HG03060 (cell line): ENCODE results near the gene MCM10.
A peak's percentile ranks its signal among the peaks of the same experiment; 100 is the strongest.

Experiments
- ATAC-seq: cut with Tn5 transposase; IDR thresholded peaks from one replicate; pipeline ENCODE4 v1.9.1; 2021; ENCODE audit warnings: low read depth, moderate number of reproducible peaks; ENCODE audit not compliant: unreplicated experiment

The MCM10 gene

DNA sequence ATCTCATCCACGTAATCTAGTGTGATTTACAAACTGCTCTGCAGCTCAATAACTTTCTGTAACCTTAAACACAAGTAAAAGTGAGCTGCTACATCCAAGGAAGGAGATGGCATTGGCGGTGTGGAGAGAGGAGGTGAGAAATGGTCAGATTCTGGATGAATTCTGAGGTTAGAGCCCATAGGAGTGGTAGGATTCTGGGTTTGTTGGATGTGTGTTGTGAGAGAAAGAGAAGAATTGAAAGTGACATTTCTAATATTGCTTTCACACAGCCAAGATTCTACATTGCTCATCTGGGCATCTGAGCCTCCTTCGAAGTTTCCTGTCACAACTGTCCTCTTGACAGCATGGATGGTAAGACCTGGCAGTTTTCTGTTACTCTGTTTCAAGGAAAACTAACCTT lies 2.5 kb downstream of the MCM10 start:
- ATAC-seq, result no peak

DNA sequence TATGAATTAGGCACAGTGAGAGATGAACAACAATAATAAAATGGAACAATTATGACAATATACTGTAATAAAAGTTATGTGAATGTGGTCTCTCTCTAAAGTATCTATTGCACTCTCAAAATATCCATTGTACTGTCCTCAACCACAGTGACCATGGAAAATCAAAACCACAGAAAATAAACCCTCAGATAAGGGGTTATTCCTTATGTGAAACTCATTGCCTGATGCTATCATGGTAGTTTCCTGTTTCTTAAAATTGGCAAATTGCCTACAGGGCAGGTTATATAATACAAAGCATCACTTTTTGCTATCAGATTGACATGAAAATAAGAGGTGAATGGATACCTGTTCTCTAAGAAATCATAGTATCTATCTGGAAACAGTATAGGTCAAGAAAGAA lies 3.8 kb downstream of the MCM10 start:
- no peak for ATAC-seq

DNA sequence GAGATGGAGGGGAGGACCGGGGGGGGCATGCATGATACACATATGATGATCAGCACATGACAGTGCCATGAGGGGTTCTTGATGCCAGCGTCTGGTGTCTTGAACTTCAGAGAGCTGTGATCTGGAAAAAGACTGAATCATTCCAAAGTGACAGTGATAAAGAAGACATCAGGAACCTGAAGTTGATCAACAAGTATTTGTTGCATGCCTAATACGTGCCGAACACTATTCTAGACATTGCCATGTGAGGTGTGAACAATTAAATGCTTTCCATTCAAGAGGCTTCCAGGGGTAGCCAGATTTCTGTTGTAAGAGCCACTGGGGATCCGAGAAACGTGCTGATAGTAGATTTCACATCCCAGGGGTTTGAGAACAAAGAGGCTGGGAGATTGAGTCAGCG lies 6.2 kb downstream of the MCM10 start:
- ATAC-seq, result no peak

DNA sequence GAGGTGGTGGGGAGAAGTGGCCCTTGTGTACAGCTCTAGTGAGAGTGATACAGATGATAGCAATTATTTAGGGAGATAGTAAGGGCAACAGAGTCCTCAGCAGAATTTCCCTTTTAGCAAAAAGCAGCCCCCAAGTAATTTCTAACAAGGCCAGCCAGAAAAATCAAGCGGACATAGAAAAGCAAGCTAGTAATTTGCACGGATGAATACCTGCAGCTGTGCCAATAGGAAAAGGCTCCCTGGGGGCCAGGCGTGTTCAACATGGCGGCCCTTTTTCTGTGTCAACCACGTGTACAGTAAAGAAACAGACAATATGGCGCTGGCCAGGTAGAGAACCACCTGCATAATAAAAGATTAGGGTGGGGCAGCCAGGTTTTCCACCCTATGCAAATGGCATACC lies 7.4 kb downstream of the MCM10 start:
- no peak for ATAC-seq

DNA sequence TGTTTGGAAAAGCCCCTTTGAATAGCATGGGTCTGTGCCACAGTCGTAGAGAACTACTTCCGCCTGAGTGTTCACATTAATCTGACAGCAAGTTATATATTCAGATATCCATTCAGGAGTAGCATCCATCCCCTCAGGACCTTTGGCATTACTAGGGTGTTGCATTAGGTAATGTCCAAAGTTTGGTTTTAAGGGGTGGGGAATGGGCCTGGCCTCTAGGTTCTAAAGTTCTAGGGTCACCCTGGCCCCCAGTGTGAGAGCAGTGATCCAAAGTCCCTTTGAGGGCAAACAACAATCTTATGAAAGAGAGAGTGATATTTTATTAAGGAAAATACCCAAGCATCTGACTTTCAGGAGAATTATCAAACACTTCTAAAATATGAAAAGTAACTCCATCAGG lies 12.3 kb downstream of the MCM10 start:
- ATAC-seq, result no peak

DNA sequence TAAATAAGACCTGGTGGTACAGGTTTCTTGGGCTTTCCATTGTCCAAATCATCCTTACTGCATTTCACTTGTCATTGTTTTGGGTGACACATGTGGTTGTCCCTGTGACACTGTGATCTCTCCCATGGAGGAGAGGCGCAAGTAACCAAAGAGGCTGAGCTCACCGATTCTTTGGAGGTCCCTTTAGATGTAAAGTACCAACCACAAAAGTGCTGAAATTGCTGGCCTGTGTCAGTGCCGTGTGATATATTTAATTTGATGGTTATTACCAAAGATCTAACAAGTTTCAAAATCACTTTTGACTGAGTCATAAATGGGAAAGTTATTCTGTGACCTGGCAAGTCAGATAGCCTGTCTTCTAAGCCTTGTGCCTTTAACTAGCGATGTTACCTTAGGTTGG lies 19.4 kb downstream of the MCM10 start:
- no peak for ATAC-seq

DNA sequence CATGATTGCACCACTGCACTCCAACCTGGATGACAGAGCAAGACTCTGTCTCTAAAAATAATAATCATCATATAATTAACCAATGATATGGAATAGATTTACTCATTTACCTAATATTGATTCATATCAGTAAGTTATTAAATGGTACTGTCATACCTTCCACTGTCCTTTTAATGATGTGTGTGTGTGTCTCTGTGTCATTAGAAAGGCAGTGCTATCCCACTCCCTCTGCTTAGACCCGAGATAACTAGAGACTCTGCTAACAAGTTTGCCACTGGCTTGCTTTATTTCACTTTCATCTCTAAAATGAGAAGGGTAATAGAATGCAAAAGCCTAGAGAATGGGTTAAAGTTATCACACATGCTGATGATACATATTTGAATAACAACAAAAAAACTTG lies 21.1 kb downstream of the MCM10 start:
- no peak for ATAC-seq

DNA sequence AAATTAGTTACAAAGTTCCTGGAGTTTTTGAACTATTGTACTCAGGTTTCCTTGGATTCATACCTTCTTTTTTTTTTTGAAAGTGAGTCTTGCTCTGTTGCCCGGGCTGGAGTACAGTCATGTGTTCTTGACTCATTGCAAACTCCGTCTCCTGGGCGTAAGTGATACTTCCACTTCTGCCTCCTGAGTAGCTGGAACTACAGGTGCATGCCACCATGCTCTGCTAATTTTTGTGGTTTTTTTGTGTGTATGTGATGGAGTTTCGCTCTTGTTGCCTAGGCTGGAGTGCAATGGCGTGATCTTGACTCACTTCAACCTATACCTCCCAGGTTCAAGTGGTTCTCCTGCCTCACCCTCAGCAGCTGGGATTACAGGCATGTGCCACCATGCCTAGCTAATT lies 22.3 kb downstream of the MCM10 start:
- ATAC-seq, result peak; percentile 40

DNA sequence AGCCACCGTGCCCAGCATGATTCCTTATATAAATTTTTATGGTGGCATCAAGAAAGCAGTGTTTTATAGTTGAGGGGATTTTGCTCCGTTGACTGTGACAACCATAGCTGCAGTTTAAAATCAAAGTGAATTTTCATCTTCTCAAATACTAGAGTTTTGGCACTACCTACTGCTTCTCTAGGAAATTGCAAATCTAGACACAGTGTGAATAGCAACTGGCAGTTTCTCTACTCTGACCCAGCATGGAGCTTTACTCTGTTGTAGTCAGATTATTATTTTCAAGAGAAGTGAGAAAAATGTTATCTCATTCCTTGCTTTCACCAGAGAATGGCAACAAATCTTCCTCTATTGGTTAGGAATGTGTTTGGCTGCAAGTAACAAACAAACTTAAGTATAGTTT lies 22.9 kb downstream of the MCM10 start:
- ATAC-seq, result no peak

DNA sequence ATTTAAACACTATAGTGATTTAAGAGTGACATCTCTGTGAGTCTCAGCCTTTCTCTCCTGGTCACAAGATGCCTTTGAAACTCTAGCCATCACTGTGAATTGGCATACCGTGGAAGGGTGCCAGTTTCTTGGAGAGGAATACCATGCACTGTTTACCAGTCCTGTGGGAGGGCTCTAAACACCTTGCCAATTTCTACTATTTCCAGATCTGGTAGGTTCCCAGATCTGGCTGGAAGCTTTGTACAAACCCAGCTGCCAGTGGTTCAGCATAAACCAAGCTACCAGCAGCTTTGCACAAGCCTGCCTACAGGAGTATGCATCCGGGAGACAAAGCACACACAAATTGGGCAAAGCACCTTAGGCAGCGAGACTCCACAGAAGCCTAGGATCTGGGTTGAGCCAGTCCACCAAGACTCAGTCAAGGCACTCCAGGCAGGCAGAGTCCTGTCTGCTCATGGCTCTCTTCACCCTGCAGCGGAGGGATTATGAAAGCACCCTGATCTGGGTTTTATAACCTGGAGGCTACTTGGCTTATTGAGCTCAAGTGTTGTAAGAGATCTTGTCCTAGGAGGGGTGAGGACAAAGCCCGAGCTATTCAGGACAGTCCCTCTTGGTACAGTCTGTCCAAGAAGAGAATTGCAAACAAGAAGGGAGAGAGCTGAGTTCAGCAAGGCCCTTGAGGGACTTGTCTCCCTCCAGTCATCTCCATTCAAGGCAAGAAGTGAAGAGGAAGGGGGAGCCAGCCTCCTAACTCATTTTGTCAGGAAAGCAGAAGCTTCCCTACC lies 23.6 kb downstream of the MCM10 start:
- ATAC-seq, result no peak

DNA sequence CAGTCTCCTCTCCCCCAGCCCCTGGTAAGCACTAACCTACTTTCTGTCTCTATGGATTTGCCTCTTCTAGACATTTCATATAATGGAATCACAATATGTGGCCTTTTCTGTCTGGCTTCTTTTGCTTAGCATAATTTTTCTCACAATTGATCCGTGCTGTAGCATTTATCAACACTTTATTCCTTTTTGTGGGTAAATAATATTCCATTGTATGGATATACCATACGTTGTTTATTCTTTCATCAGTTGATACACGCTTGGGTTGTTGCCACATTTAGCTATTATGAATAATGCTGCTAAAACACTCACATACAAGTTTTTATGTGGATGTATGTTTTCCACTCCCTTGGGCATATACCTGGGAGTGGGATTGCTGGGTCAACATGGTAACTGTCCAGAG lies 25.8 kb downstream of the MCM10 start:
- no peak for ATAC-seq

DNA sequence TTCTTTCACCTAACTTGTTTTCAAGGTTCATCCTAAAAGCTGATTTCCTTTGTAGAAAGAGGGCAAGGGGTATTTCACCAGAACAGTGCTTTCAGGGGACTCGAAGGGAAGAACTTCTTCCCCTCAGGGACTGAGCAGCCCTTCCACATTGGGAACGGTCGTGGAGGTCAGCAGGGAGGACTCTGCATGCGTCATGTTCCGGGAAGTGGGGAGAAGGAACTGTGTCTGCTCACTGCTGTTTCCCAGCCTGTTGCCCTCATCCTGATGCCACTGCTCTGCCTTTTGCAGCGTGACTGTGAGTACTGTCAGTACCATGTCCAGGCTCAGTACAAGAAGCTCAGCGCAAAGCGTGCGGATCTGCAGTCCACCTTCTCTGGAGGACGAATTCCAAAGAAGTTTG lies 27.2 kb downstream of the MCM10 start:
- no peak for ATAC-seq

DNA sequence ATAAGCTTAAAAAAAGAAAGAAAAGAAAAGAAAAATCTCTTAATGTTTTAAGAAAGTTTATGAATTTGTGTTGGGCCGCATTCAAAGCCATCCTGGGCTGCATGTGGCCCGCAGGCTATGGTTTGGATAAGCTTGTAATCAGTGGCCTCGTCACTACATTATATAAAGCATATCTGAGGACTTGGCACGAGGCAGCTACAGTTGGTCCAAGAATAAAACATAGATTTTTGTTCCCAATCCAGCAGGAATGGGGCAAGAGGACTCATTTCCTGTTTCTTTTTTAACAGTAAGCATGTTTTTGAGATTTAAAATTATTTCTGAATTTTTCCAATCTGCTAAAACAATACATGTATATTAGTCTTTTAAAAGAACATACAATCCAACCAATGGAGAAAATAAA lies 28.6 kb downstream of the MCM10 start:
- ATAC-seq, result no peak

DNA sequence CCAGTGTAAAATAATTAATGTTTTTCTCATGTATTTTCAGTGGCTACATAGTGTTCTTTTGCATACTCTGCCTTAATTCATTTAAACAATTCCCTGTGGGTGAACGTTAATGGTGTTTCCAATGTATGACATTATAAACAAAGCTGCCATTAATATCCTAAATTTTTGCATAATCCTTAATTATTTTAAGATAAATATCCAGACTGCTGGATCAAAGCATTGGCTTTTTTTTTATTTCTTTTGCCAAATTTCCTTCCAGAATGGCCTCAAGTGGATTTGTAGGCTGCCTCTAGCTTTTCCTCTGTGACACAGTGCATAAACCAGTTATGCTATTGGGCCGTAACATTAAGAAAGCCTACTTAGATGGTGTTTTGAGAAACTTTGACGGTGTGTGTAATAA lies 29.5 kb downstream of the MCM10 start:
- no peak for ATAC-seq

DNA sequence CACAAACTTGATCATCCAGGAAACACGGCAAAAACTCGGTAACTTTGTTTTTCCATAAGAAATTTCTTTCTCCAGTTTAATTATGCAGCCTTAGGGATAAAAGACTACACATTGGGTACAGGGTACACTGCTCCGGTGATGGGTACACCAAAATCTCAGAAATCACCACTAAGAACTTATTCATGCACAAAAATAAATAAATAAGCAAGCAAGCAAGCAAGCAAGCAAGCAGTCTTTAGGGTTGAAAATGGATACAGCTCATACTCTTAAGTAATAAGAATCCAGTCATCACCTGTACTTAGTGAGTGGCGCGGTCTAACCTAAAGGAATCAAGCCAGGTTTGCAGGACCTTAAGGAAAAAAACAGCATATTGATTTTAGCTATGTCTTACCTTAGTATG lies 30.0 kb downstream of the MCM10 start:
- ATAC-seq, result no peak

DNA sequence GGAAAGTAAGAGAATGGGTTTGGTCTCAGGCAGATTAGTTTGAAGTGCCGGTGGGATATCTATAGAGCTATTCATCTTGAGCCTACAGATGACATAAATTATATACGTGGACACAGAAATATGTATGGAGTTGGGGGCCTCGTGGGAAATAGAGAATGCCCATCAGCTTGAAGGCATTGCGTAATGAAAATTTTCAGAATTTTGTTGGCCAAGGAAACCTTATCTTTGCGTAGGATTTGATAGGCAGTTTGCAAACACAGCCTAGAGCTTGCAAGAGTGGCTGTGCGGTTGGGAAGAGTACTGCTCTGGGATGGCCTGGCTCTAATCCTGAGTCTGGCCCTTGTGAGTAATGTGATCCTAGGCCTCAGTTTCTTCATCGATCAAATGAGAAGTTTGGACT lies 32.3 kb downstream of the MCM10 start:
- ATAC-seq, result no peak

DNA sequence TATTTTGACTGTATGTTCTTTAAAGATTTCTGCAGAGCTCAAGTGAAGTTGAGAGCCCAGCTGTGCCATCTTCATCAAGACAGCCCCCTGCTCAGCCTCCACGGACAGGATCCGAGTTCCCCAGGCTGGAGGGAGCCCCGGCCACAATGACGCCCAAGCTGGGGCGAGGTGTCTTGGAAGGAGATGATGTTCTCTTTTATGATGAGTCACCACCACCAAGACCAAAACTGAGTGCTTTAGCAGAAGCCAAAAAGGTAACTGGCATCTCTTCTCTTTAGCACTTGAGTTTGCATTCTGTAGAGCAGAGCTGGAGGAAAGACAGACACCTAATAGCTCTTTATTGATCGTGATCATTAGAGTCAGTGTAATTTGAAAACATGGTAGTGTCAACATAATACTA lies 33.7 kb downstream of the MCM10 start:
- no peak for ATAC-seq

DNA sequence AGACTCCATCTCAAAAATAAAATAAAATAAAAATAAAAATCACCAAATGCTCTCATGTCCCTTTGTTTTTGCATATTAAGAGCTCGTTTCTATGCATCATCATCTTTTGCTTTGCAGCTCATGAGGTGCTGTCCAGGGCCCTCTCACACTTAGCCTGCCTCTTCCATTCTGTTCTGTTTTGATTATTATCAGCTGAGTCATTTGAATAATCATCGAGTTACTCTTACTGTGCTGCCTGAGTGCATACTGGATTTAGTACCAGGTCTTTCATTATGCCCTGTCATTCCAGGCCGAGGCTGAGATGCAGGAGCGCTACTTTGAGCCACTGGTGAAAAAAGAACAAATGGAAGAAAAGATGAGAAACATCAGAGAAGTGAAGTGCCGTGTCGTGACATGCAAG lies 39.8 kb downstream of the MCM10 start:
- no peak for ATAC-seq

DNA sequence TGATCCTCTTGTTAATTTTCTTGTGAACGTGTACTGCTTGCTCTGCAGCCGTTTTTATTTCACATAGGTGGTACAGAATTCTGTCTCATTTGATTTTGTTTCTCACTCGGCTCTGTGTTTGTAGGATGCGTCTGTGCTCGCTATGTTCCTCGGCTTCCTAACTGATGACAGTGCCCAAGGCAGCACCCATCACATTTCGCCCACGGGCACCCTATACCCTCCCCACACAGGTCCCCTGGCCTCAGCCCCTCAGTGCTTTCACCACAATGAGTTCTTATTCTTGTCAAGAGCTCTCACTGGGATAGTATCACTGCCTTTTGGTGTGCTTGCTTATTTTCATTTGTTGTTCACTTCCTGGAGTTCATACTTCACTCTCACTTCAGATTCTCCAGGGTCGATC lies 44.7 kb downstream of the MCM10 start:
- no peak for ATAC-seq

DNA sequence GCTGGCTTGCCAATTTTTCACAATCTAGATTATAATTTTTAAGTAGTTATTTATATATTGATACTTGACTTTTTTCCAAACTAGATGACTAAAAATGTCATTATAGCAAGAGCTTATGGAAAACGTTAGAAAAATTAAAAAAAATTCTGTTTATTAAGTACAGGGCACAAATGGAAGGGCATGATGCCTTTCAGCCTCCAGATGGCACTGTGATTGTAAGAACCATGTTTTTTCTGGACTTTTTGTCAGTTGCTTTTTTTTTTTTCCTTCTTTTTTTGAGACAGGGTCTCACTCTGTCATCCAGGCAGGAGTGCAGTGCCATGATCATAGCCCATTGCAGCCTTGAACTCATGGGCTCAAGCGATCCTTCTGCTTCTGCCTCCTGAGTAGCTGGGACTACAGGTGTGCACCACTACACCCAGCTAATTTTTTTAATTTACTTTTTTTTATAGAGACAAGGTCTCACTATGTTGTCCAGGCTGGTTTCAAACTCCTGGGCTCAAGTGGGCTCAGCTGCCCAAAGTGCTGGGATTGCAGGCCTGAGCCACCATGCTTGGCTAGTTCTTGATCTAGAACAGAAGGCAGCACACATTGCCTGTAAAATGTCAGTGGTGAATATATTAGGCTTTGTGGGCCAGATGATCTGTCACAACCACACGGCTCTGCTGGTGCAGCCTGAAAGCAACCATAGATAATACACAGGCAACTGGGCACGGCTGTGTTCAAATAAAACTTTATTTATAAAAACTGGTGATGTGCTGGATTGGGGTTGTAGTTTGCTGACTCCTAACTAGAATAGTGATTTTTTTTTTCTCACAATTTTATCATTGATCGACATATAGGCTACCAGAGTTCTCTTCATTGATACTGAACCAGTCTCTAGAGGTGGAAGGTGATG lies 45.4 kb downstream of the MCM10 start:
- no peak for ATAC-seq

DNA sequence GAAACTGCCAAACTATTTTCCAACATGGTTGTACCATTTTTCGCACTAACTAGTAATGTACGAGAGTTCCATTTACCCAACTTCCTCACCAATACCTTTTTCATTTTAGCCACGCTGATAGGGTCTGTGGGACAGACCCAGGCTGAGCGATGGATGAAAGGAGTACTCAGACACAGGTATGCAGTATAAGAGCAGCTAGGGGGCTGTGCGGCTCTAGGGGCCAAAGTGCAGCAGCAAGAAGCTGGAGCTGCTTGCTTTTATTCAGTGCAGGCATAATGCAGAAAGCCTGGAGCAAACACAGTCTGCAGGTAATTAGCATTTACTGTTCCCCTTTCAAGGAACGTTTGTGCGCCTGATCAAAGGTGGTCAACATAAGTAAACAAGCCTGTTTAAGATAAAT lies 51.8 kb downstream of the MCM10 start:
- ATAC-seq, result no peak

DNA sequence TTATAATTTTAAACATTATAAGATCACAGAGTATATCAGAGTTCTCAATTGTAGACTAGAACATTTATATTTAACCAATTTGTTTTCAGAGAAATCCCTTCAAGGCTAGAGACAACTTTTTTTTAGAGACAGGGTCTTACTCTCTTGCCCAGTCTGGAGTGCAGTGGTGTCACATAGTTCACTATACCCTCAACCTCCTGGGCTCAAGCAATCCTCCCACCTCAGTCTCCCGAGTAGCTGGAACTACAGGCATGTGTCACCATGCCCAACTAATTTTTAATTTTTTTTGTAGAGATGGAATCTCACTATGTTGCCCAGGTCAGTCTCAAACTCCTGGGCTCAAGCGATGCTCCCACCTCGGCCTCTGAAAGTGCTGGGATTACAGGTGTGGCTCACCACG lies 57.5 kb downstream of the MCM10 start:
- ATAC-seq, result no peak
